Erythroblast (primary cell): ENCODE measurements around the gene RDH16.

Experiments used
- DNase-seq, 2 experiments: peaks; one replicate each; lab custom pipeline; 2025; lab: John Stamatoyannopoulos, UW
- GATA1 ChIP-seq: IDR thresholded peaks from 2 replicates; pipeline ENCODE4 v1.6.1; 2011; ENCODE audit warnings: low read depth, mild to moderate bottlenecking, control low read depth, low read length, moderate library complexity
- POLR2A ChIP-seq: IDR thresholded peaks from 2 replicates; pipeline ENCODE4 v1.6.1; 2011; ENCODE audit warnings: mild to moderate bottlenecking, low read length

RDH16 gene, protein sequence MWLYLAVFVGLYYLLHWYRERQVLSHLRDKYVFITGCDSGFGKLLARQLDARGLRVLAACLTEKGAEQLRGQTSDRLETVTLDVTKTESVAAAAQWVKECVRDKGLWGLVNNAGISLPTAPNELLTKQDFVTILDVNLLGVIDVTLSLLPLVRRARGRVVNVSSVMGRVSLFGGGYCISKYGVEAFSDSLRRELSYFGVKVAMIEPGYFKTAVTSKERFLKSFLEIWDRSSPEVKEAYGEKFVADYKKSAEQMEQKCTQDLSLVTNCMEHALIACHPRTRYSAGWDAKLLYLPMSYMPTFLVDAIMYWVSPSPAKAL

DNA sequence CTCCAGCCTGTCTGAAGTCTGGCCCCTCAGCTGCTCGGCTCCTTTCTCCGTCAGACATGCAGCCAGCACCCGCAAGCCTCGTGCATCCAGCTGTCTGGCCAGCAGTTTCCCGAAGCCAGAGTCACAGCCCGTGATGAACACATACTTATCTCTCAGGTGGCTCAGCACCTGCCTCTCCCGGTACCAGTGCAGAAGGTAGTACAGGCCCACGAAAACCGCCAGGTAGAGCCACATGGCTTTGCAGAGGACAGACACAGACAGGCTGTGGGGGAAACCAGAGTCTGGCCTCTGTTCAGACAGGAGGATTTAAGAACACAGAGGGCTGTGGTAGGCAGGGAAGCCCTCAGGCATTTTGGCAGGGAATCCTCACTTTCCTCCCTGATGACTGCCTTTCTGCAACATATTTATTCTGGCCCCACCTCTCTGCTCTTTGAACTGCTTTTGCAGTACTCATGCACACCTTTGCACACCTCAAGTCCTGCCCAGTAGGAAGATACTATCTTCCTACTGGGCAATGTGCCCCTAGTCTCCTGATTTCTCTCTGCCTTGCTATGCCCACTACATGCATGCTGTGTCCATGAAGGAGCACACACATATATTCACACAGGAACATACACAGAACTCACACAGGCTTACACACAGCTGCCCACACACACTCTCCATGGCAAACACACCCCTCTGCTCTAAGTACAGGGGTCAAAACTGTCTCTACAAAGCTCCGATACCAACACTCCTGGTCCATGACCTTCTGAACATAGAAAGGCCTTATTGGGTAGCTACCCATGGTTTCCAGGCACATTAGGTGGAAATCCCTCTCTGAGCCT lies at the start of gene RDH16:
Gene RDH16 (minus strand): TSS at position 380 of the 824 bp plus-strand sequence. CDS start 146 bp downstream, at position 234.
- TF ChIP-seq POLR2A, result no peak
- TF ChIP-seq GATA1, result no peak
- DNase-seq, result no peak

- no peak for DNase-seq
These were observed 49.5 kb upstream of the RDH16 start for GRCh38 chr12:57006809-57007475.

GRCh38 chr12:57005980-57006808 lies 48.8 kb upstream of the RDH16 start, which contains the start of gene ZBTB39:
TSS of gene ZBTB39 (minus strand) at chr12:57006546. CDS start at chr12:57004917, 1,629 bp downstream.
- peak; percentile 82 to 91 for DNase-seq
- no peak for TF ChIP-seq GATA1
- TF ChIP-seq POLR2A, result peak; percentile 29

More at GRCh38 chr12:57006809-57007475, 49.5 kb upstream of the RDH16 start:
- no peak for TF ChIP-seq GATA1

DNA sequence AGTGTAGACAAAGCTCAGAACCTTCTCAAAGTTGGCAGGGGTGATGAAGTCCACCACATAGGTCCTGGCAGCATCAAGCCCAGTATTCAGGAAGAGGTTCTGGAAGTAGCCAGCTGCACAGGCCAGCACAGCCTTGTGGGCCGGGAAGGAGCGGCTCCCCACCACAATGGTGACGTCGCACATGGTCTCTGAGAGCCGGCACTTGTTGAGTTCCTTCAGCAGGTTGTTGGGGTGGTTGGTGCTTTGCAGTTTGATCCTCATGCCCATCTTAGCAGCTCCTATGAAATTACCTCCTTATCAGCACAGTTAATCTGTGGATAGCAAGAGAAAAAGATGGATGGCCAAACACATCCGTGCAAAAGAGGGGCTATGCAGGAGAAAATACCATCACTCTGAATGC lies 47.2 kb upstream of the RDH16 start:
- no peak for DNase-seq
- no peak for TF ChIP-seq POLR2A
- TF ChIP-seq GATA1, result no peak

- TF ChIP-seq GATA1, result no peak
- TF ChIP-seq POLR2A, result no peak
- no peak for DNase-seq
These were observed 46.0 kb upstream of the RDH16 start for GRCh38 chr12:57003395-57003794.

DNA sequence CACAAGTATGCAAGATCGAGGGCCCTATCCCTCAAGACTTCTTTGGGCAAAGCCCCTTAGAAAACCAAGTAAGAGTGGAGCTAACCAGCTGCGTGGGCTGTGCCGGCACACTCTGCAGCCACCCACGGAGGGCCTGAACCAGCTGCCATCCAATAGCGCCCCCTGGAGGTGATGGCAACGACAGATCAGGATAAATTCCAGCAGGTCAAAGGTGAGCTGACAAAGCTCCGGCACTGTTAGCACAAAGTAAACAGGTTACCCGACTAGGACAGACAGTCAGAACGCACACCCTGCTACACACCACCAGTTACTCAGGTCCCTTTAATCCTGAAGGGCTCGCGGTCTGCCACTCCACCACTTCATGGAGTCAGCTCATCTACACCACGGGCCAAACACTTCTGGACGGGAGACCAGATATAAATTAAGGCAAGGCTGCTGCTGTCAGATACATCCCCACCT lies 44.1 kb upstream of the RDH16 start:
- DNase-seq, result peak; percentile 76 to 89
- no peak for TF ChIP-seq POLR2A
- no peak for TF ChIP-seq GATA1

- no peak for DNase-seq
These were observed 43.0 kb upstream of the RDH16 start for GRCh38 chr12:57000393-57000792.

GRCh38 chr12:56999456-56999855 lies 42.0 kb upstream of the RDH16 start:
- DNase-seq, result no peak
- TF ChIP-seq GATA1, result no peak
- no peak for TF ChIP-seq POLR2A

More at GRCh38 chr12:57000393-57000792, 43.0 kb upstream of the RDH16 start:
- TF ChIP-seq POLR2A, result no peak

DNA sequence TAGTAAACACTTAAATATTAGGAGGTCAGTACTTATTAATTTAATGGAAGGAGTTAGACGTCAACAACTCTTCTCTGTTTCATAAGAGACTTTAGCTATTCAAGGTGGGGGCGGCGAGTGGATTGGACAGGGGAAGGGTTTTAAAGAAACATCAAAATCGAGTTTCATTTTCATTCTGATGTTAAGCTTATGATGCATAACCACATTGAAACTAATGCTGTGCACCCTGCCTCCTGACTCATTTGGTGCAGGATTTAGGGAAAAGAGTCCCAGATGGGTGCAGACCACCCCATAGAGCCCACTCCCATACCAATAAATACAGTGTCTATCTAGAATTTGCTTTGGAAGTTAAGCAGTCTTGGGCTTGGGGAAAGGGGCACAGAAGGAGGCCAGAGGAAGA lies 41.6 kb upstream of the RDH16 start:
- DNase-seq, result no peak
- TF ChIP-seq POLR2A (no peak), GATA1 (no peak)

GRCh38 chr12:56998316-56998715 lies 40.9 kb upstream of the RDH16 start:
- TF ChIP-seq POLR2A (no peak), GATA1 (no peak)
- DNase-seq, result no peak

DNA sequence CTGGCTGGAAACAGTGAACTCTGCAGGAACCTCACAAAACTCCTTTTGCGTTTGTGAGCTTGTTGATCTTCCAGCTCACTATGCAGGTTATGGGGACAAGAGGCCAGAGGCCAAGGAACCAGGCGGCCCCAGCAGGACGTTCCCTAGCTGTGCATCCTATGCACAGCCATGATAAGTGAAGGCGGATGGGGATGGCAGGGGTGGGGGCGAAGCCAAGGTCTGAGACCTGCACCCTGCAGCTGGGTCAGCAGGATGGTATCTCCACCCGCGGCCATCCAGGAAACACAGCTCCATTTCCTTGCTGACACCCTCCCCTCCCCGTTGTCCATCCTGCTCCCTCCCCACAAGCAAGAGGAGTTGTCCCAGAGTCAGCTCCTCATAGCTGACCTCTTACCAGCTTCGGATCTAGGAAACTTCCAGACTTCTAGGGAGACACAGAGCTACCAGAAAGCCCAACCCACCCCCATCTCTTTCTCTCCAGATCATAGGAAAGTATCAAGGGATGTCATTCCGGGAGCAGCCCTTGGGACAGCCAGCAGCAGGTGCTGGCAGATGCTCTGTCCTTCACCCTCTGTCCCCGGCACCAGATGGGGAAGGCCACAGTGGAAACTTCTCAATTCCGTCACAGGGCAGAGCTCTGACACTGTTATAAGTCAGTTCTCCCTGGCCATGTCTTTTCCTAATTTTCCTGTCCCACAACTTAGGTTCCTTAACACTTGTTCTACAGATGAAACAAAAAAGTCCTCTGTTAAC lies 39.6 kb upstream of the RDH16 start:
- no peak for TF ChIP-seq POLR2A
- no peak for TF ChIP-seq GATA1
- no peak for DNase-seq

DNA sequence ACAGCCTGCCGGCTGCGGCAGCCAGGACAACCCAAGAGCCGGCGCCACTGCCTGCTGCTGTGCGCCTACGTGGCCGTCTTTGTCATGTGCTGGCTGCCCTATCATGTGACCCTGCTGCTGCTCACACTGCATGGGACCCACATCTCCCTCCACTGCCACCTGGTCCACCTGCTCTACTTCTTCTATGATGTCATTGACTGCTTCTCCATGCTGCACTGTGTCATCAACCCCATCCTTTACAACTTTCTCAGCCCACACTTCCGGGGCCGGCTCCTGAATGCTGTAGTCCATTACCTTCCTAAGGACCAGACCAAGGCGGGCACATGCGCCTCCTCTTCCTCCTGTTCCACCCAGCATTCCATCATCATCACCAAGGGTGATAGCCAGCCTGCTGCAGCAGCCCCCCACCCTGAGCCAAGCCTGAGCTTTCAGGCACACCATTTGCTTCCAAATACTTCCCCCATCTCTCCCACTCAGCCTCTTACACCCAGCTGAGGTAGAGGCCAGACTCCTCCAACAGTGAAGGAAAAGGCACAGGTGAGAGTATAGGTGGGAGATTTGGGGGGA lies 38.6 kb upstream of the RDH16 start:
- DNase-seq, result no peak

More for the DNA sequence above, 38.6 kb upstream of the RDH16 start:
- TF ChIP-seq POLR2A (no peak), GATA1 (no peak)
